NCI-H128 (cell line): ENCODE data around the gene ADAMTS6.
A peak's percentile ranks its signal among the peaks of the same experiment; 100 is the strongest.

Source experiments
- DNase-seq: peaks from one replicate; lab custom pipeline; 2025; ENCODE audit not compliant: unreplicated experiment; lab: John Stamatoyannopoulos, UW

ADAMTS6 gene

GRCh38 chr5:65111961-65112658 is 369.6 kb downstream of the ADAMTS6 start:
- DNase-seq: no peak

GRCh38 chr5:65108786-65109743 is 372.7 kb downstream of the ADAMTS6 start:
- DNase-seq: no peak

DNA sequence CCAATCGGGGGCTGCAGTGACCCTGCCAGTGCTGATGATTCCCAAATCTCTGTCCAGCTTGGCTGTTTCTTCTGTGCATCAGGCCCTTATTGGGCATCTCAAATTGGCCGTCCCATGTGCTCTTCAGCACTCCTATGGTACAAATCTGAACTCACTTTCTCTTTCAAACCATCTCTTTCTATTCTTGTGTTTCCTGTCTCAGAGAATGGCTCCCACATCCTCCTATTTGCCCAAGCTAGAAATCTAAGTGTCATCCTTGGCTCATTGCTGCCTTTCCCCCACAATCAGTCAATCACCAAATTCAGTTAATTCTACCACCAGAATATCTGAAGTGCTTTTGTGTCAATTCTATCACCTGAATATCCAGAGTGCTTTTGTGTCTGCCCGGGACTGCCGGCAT is 376.4 kb downstream of the ADAMTS6 start:
- no peak for DNase-seq

DNA sequence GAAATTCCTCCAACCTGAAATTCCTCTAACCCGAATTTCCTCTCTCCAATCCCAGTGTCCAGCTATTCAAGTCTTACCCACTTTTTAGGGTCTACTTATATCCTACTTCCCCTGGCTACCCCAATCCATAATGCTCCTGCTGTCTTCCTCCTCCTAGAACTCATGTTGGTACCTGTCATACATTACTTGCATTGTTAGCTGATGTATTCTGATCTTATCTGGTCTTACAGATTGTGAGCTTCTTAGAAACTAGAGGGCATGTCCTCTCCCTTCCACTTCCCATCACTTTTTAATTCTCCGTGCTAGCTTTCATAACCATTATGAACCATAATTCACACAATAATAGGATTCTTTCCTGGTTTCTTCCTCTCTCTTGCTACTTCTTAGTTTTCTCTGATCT is 376.9 kb downstream of the ADAMTS6 start:
- DNase-seq: no peak

DNA sequence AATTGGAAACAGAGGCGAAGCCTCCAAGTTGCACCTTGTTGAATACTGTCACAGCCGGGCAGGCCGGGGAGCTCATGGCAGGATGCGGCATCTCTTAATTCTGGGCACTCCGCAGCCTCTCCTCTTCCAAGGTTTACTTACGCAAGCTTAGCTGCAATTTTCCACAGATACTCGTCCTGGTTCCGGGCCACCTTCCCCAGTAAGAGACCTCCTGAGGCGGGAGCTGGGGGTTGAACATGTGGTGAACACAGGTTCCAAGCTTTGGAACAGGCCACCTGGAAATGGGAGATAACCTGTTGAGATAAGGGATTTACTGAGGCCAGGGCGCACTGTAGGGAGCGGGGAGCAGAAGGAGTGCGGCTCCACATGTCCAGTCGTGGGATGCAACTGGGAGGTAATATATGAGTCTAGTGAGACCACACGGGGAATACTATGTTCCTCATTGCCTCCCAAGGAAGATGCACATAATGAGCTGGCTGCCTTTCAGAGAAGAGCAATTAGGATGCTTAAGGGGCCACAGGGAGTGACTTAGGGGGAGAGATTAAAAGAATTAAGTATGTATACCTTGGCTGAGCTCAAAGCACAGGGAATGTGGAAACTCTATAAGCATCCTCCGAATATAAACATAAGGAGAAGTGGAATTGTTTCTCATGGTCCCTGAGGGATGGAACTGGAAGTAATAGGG is 377.8 kb downstream of the ADAMTS6 start:
- no peak for DNase-seq

GRCh38 chr5:65102976-65103711 is 378.6 kb downstream of the ADAMTS6 start:
- peak; percentile 33 for DNase-seq

DNA sequence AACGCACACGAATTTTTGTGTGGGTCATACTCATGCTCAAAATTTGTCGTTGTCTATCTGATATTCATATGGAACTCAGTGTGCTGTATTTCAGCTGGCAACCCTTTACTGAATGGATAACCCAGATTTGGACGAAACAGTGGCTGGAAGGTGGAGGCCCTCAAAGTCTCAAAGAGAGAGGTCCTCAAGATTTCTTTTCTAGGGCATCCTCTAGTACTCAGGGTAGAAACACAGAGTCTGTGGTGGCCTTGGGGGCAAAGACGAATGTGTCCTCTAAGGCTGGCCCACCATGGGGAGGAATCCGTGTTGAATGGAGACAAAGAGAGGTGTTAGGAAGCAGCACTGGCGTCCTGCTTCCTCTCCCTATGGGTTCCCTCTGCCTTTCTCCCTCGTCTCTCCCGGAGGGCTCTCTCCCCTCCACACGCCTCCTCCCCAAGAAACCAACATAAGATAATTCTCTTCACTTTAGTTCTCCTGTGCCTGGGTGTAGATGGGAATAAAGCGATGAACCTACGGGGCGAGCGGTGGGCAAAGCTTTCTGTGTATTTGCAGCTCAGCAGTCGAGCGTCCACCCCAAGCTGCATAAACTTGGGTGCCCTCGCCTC is 379.2 kb downstream of the ADAMTS6 start:
- no peak for DNase-seq

DNA sequence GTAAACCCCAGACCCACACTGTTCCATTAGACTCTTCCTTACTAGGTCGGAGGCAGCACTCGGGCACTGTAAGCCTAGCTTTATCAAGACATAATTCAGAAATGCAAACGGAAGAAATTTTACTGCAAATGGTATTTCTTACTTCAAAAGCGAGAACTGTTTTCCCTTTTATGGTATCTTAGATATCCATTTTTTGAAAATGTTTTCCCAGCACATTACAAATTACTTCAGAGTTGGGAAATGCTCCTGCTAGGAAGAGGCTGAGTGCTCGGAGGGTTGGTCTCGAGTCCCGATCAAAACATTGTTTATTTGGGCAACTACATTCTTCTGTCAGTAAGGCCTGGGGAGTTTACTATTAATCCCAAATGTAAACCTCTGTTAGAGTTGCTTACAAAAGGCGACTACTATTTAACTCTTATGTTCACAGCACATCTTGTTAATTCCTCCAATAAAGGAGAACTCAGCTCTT is 380.1 kb downstream of the ADAMTS6 start:
- DNase-seq: no peak

DNA sequence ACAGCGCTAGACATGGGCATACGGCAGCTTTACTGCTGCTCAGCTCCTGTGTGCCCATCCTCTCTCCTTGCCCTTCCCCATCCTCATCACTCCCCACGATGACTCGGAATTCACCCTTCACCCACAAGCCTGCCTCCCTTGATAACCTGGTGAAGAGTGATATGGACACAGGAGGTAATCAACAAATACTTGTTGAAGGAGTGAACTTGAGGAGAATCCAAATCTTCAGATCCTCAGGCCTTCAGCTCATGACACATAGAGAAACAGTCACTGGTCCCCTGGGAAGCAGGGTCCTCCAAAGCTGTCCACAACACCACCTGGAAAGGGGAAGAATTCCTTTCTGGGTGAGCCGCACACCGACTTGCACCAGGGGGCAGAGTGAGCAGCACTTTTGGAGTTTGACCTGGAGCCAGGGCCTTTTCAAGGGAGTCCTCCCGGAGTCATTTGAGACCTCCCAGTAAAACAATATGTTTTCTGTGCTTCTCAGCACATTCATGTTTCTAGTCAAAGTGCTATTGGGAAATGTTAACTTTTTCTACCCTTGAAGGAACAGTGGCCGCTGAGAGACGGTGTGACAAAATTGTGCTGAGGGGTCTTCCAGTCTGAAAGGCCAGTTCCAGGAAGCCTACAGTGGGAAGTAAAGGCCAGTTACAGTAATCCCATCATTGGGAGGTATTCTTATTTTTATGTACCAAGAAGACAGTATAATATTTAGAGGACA is 380.6 kb downstream of the ADAMTS6 start:
- DNase-seq: peak; percentile 23
